Epithelial cell of proximal tubule (primary cell): ENCODE results near the gene KCTD6. TPM values are rescaled to one million over a fixed set of nuclear protein-coding genes. Genes with fewer than 3 reads are reported as not detected.
"Not testable (repeated sequence)": the region's sequence is repeated elsewhere in the genome, so short reads cannot be mapped to it uniquely, and the experiment has no call there.

Experiments
- DNase-seq: peaks from one replicate; pipeline ENCODE4 v3.0.0-alpha.2; 2011; ENCODE audit warnings: low read depth
- H3K4me3 ChIP-seq: 2 replicates; pipeline ENCODE4 v1.5.1; 2011; ENCODE audit warnings: low read depth, mild to moderate bottlenecking, low read length
- total RNA-seq: library from RNA; depleted of rRNA; stranded (reverse); fragments of >200 nt; gene quantifications from 2 replicates; pipeline ENCODE4 v1.2.3, GENCODE V29; 2015
- TF ChIP-seq, protein P1 (sequence below): conservative IDR thresholded peaks from 2 replicates; pipeline ENCODE4 v1.5.1; 2012; ENCODE audit warnings: low read depth, mild to moderate bottlenecking, low read length

KCTD6 gene
- total RNA-seq, 1 donor from 2014 or later = 7.9 TPM

- no peak for DNase-seq
- no peak overlapping the region for H3K4me3 ChIP-seq
- TF ChIP-seq, protein P1, sequence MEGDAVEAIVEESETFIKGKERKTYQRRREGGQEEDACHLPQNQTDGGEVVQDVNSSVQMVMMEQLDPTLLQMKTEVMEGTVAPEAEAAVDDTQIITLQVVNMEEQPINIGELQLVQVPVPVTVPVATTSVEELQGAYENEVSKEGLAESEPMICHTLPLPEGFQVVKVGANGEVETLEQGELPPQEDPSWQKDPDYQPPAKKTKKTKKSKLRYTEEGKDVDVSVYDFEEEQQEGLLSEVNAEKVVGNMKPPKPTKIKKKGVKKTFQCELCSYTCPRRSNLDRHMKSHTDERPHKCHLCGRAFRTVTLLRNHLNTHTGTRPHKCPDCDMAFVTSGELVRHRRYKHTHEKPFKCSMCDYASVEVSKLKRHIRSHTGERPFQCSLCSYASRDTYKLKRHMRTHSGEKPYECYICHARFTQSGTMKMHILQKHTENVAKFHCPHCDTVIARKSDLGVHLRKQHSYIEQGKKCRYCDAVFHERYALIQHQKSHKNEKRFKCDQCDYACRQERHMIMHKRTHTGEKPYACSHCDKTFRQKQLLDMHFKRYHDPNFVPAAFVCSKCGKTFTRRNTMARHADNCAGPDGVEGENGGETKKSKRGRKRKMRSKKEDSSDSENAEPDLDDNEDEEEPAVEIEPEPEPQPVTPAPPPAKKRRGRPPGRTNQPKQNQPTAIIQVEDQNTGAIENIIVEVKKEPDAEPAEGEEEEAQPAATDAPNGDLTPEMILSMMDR = no peak
Measured at GRCh38 chr3:58522759-58523425, 31.0 kb downstream of the KCTD6 start.

- no peak for DNase-seq
- TF ChIP-seq, protein P1 = no peak
- H3K4me3 ChIP-seq = no peak overlapping the region
Measured at GRCh38 chr3:58524326-58524888, 32.5 kb downstream of the KCTD6 start.

DNA sequence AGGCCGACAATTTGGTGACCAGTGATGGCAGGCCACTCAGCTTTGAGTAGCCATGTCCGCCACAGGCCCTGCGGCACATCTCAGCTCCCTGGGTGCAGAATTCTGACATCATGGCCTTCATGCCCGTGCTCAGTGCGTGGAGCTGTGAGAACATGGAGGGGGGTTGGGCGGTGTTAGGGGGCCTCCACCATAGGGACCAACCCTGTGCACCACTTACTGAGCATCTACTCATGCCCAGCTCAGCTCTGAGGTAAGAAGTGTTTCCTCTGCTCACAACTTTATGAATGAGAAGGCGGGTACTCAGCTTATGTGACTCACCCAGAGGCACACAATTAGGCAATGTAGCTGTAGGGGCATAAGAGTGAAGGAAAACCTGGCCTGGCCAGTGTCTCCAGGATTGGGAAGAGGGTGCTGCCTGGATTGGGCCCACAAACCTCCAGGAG is 34.6 kb downstream of the KCTD6 start:
- DNase-seq = peak; percentile 68
- TF ChIP-seq, protein P1 = no peak
- no peak overlapping the region for H3K4me3 ChIP-seq

- not testable (repeated sequence) for DNase-seq, H3K4me3 ChIP-seq
Measured at GRCh38 chr3:58527440-58527839, 35.5 kb downstream of the KCTD6 start.

DNA sequence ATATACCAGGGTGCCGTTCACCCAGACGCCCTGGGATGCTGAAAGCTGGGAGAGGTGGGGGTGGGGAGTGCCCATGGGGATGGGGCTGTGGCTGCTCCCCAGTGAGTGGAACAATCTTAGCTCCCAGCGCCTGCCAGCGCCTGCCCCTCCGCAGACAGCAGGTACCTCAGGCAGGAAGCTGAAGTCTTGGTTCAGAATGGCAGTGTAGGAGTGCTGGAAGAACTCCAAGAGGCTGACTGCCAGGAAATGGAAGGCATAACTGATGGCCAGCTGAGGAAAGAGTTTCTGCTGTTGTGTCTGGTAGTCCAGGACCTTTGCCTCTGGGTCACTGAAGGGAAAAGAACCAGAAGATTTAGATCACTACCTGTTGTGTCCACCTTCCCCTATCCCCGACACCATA is 36.7 kb downstream of the KCTD6 start:
- DNase-seq = peak; percentile 49
- TF ChIP-seq, protein P1 = no peak
- no peak overlapping the region for H3K4me3 ChIP-seq

DNA sequence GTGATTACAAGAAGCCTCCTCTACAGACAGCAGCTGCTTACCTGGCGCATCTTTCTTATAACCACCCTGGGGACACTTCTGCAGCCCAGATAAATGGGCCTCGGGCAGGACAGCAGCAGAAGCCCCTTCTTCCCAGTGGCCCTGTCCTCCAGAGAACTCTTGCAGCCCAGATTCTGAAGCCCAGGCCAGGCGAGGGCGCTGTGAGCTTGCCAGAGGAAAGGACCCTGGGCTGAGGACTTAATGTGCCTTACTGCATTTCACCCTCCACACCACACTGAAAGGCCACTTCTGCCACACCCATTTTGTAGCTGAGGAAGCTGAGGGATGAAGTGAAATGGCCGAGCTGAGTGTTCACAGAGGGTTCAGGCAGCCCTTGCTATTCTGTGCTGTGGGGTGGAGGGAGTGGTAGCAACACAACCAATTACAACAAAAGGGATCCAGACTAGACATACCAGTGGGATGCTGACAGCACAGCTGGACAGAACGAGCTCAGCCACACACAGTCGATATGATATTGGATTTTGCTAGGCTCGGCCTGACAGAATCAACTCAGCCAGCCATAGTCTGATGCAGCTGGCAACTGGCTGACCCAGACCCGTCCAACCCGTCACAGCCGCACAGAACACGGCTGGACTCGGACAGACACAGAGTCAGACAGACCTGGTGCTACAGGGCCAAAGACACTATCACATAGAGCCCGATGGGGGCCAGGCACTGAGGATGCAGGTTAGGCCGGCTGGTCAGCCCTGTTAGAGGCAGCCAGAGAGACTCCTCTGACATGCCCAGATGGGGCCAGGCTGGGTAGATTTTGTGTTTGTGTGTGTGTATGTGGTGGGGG is 37.8 kb downstream of the KCTD6 start:
- DNase-seq = no peak
- H3K4me3 ChIP-seq = no peak overlapping the region
- TF ChIP-seq, protein P1 = peak; percentile 37

DNA sequence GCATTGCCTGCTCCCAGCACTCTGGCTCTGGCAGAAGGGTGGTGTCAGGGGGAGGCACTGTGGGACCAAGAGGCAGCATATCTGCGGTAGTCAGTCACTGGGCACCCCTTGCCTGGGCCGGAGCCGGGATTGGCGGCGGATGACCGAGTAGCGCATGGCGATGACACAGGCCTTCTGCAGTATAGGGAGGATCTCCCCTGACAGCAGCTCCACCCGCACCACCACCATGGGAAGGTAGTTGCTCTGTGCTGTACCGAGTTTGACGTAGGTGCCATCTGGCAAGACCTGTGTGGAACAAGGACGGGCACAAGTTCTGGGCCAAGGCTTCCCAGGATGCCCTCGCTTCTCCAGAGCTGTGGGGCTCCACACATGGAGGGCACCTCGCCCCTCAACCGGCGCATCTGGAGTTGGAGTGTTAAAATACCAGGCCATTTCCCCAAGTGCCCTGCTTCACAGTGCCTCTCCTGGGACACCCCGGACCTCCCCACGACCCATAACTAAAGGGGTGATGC is 38.5 kb downstream of the KCTD6 start:
- DNase-seq = no peak
- H3K4me3 ChIP-seq = no peak overlapping the region
- TF ChIP-seq, protein P1 = no peak
